Adrenal gland (tissue), 5 donors: ENCODE results near the gene SLC2A9.

Experiments used
- CTCF ChIP-seq, 6 experiments: fragments of 450-650 bp in 4 of 6; fragments of 200-600 bp in 2 of 6; sonication (generic) in 1 of 6; IDR thresholded peaks; 1 replicate in 5 of 6; 2 replicates in 1 of 6; pipeline versions ENCODE4 v1.5.1 to v1.8.0; 2016 to 2021; ENCODE audit warnings: antibody characterized with exemption in 6 of 6, mild to moderate bottlenecking in 2 of 6, moderate library complexity in 1 of 6
- POLR2A ChIP-seq, 2 donors: fragments of 450-650 bp; IDR thresholded peaks; one replicate each; pipeline ENCODE4 v1.6.1; 2017; ENCODE audit warnings: antibody characterized with exemption in 2 of 2, mild to moderate bottlenecking in 2 of 2, moderate library complexity in 1 of 2
- donor health status: DM: no; HTN: no; CAD: no.

DNA sequence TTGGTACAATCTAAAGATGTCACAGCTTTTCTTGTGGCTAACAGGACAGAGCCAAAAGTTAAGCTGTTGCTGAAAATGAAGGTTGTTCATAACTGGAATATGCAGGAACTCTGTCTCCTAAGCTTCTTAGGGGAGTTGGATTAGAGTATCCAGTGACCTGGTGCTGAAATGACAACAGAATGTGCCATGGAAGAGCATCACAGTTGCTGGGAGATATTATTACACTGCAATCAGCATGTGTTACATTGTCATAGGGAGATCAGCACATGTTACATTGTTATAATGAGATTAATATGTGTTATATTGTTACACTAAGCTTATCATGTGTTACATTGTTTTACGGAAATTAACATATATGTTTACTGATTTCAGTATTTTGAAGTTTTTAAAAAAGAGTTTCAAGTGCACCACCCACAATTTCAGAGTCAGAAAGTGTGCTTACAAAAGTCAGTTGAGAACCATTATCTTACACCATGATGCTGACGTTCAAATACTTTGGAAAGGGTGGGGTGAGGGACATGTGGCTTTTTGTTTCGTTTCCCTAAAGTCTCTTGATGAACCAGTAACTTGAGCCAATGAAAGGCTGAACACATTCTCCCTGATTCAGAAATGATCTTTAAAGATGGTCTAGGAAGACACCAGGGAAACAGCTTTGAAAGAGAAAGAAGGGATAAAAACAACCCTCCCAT lies 126.5 kb downstream of the SLC2A9 start:
- TF ChIP-seq CTCF (IDR thresholded peaks at IDR 0.05) (no peak), POLR2A (IDR thresholded peaks at IDR 0.05) (no peak)
